Chondrocyte (in vitro differentiated cells): ENCODE data around the gene GUCA1C. TPM values are rescaled to one million over a fixed set of nuclear protein-coding genes. Genes with fewer than 3 reads are reported as not detected.

Source experiments
- DNase-seq: peaks from one replicate; pipeline ENCODE4 v3.0.0; 2021; ENCODE audit warnings: mixed read lengths, low spot score
- H3K27ac Mint-ChIP-seq: one replicate; pipeline ENCODE4 v1.8.0; 2021; ENCODE audit warnings: mild to moderate bottlenecking, moderate library complexity, mixed read lengths; ENCODE audit not compliant: unreplicated experiment
- H3K27me3 Mint-ChIP-seq: 2 replicates; pipeline ENCODE4 v1.8.0; 2021; ENCODE audit warnings: low read depth, mixed read lengths
- H3K36me3 Mint-ChIP-seq: 2 replicates; pipeline ENCODE4 v1.8.0; 2021; ENCODE audit warnings: low read depth, mixed read lengths
- H3K4me1 Mint-ChIP-seq: 2 replicates; pipeline ENCODE4 v1.8.0; 2021; ENCODE audit warnings: low read depth, mild to moderate bottlenecking, mixed read lengths
- H3K4me3 Mint-ChIP-seq: one replicate; pipeline ENCODE4 v1.8.0; 2021; ENCODE audit warnings: mild to moderate bottlenecking, moderate library complexity, mixed read lengths; ENCODE audit not compliant: unreplicated experiment
- H3K9me3 Mint-ChIP-seq: 2 replicates; pipeline ENCODE4 v1.8.0; 2021; ENCODE audit warnings: low read depth, mixed read lengths
- CTCF ChIP-seq: fragments of 200-600 bp; sonication (generic); IDR thresholded peaks from 2 replicates; pipeline ENCODE4 v1.5.0; 2021; ENCODE audit warnings: antibody characterized with exemption, mild to moderate bottlenecking, moderate library complexity
- total RNA-seq: library from RNA; stranded (reverse); gene quantifications from 3 replicates; pipeline ENCODE4 v1.2.1, GENCODE V29; 2021

The GUCA1C gene
- total RNA-seq, 1 donor from 2014 or later, result not detected

GRCh38 chr3:108940166-108940565 is 13.5 kb downstream of the GUCA1C start:
- Mint-ChIP-seq H3K4me1 (no peaks in the 10 kb centered on the region), H3K9me3 (no peaks in the 10 kb centered on the region), H3K36me3 (no peaks in the 10 kb centered on the region), H3K4me3 (no peak overlapping the region), H3K27me3 (peaks cover 6% of the 10 kb centered on the region), H3K27ac (no peak overlapping the region)
- no peak for DNase-seq
- no peak for TF ChIP-seq CTCF

- TF ChIP-seq CTCF, result no peak
- Mint-ChIP-seq H3K4me1 (no peaks in the 10 kb centered on the region), H3K27me3 (peaks cover 2% of the 10 kb centered on the region), H3K9me3 (peaks cover 3% of the 10 kb centered on the region), H3K36me3 (no peaks in the 10 kb centered on the region), H3K27ac (no peak overlapping the region), H3K4me3 (no peak overlapping the region)
- no peak for DNase-seq
Observed at GRCh38 chr3:108936924-108937689, 16.6 kb downstream of the GUCA1C start.

- DNase-seq, result no peak
- Mint-ChIP-seq H3K27me3 (peaks cover 23% of the 10 kb centered on the region), H3K27ac (no peak overlapping the region), H3K4me3 (no peak overlapping the region), H3K4me1 (no peaks in the 10 kb centered on the region), H3K36me3 (peaks cover 2% of the 10 kb centered on the region), H3K9me3 (peaks cover 16% of the 10 kb centered on the region)
- no peak for TF ChIP-seq CTCF
Observed at GRCh38 chr3:108931035-108931434, 22.6 kb downstream of the GUCA1C start.

GRCh38 chr3:108918866-108919265 is 34.8 kb downstream of the GUCA1C start:
- H3K36me3 Mint-ChIP-seq, result peaks cover 2% of the 10 kb centered on the region
- peaks cover 10% of the 10 kb centered on the region for H3K9me3 Mint-ChIP-seq
- peaks cover 51% of the 10 kb centered on the region for H3K27me3 Mint-ChIP-seq
- H3K27ac Mint-ChIP-seq, result no peak overlapping the region
- H3K4me1 Mint-ChIP-seq, result no peaks in the 10 kb centered on the region
- no peak overlapping the region for H3K4me3 Mint-ChIP-seq
- TF ChIP-seq CTCF, result no peak
- DNase-seq, result no peak

GRCh38 chr3:108914774-108915641 is 38.7 kb downstream of the GUCA1C start:
- no peaks in the 10 kb centered on the region for H3K9me3 Mint-ChIP-seq
- no peaks in the 10 kb centered on the region for H3K36me3 Mint-ChIP-seq
- peaks cover 41% of the 10 kb centered on the region for H3K27me3 Mint-ChIP-seq
- H3K4me1 Mint-ChIP-seq, result no peaks in the 10 kb centered on the region
- no peak for DNase-seq
- TF ChIP-seq CTCF, result peak; percentile 96
- H3K27ac Mint-ChIP-seq, result no peak overlapping the region
- H3K4me3 Mint-ChIP-seq, result no peak overlapping the region
